ENCODE measurements around the gene CPA4.

GRCh38 chr7:130371046-130371445, 78.1 kb downstream of the CPA4 start:
- TF ChIP-seq CTCF (IDR thresholded peaks at IDR 0.05) = no peak
- no peak for TF ChIP-seq POLR2A (IDR thresholded peaks at IDR 0.05)
- TF ChIP-seq POLR2AphosphoS5 (IDR thresholded peaks at IDR 0.05) = no peak
